Effector CD4-positive, alpha-beta T cell (primary cell): ENCODE data around the gene MAST4.

ENCODE experiments used
- DNase-seq: peaks from one replicate; pipeline ENCODE4 v3.0.0-alpha.2; 2020

Gene MAST4

DNA sequence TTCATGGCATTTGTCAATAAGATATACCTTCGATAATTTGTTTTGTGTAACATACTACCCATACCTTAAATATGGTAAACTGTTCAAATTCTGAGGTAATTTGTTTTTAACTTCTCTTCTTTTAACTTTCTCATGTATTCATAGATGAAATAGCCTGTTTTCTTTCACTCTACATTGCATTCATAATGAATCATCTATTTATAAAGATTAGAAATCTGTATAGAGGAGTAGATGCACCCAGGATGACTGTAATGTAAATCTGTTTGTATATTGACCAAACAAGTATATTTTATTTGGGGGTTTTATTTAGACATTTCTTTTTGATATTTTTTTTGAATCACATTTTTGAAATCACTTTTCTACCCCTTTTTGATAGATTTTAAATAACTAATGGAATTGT is 455.8 kb downstream of the MAST4 start:
- DNase-seq: no peak

DNA sequence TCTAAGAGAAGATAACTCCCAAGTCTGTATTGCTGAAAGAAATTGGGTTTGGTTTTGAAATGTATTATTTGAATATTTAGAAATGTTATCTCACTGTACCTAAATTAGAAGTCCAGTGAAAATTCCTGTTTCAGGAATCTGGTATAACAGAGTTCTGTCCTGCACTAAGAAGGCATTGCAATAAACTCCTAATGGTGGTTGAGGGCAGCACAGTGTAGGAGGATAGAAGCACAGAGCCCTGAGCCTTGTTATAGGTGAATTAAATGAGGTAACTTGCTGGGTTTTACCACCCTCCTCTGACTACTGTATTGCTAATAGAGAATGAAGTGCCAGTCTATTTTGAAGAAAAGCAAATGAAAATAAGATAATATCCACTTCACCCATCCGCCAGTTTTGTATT is 457.0 kb downstream of the MAST4 start:
- DNase-seq: no peak

DNA sequence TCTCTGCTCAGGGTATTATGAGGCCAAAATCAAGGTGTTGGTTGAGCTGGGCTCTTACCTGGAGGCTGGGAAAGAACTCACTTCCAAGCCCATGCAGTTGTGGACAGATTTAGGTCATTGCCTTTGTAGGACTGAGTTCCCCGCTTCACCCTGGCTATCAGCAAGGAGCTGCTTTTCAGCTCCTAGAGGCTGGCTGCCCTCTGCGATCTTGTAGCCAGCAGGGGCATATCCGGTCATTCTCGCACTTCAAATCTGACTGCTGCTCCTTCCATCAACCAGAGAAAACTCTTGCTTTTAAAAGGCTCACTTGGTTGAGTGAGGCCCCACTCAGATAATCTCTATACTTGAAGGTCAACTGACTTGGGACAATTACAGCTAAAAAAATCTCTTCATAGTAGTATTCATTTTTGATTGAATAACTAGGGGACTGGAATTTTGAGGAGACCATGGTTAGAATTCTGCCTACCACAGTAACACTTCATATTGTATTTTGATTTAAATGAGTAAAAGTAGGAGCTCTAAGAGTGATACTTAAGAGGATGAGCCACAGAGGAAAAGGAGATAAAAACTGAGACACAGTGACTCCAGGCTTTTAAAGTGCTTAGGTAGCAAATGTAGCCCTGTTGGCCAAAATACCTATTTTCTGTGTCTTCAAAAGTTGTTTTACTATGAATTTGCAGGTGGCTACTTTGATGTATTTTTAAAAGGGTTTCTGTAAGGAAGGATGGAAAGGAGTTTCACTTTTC is 463.0 kb downstream of the MAST4 start:
- no peak for DNase-seq

GRCh38 chr5:67059744-67060490 is 463.7 kb downstream of the MAST4 start:
- no peak for DNase-seq

DNA sequence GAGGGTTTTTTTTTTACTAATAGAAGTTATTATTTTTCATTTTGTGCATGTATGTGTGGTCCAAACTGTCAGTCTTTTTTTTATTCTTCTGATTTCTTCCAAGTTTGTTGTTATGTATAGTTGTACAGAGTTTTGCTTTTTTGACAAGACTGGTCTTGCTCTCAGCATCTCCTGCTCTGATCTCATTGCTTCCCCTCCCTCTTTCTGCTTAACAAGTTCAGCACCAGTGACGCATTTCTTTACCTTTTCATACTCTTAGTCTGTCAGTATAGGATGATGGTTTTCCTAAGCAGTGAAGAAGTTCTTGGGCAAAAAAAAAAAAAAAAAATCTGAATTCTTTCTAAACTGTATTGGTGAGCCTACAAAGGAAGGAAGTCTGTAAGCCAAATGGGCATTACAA is 465.3 kb downstream of the MAST4 start:
- no peak for DNase-seq

GRCh38 chr5:67063055-67063454 is 466.9 kb downstream of the MAST4 start:
- no peak for DNase-seq

DNA sequence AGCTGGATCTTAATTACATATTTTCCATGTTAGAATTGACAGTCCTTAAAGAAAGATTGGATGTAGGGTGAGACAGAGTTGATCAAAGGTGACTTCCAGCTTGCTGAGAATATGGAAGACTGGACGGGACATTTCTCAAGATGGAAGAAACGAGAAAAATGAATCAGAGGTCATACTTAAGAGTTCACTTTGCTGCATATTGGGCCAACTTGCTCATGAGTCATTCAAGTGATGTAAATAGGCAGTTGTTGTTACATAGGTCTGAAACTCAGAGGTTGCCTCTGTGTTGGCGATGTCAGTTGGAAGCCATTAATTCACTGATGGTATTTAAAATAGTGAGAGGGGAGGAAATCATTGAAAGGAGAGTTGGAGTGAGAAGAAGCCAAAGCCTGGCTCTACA is 467.6 kb downstream of the MAST4 start:
- DNase-seq: no peak

DNA sequence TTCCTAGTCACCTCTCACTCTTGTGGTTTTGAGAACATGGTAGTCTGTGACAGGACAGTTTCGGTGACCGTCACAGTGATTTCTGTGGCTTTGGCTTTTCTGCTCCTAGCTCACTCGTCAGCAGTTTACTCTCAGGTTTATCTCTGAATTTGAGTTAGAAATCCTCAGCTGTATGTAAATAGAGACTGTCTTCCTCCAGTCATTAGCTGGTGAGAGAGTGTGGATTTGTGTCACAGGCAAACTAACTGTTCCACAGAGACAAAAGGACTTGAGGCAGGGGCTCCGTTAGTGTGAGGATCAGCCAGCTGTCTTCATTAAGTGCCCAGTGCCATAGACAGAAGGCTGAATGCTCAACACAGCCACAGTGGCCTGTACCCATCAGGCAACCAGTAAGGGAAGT is 469.0 kb downstream of the MAST4 start:
- no peak for DNase-seq

DNA sequence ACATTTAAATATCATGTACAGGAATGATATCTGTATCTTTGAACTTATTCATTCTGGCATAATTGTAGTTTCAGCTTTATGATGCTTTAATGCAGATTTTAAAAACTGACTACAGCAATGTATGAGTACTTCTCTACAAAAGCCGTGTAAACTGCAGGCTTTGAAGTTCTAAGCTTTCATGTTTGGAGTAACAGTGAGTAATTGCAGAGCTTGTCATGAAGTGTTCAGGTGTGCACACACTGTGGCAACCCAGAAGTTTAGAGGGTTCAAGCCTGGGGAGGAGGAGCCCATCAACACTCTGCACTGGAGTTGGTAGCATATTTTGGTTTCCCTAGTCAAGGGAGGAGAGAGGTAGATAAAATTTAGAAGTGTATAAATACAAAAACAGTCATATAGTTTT is 469.5 kb downstream of the MAST4 start:
- DNase-seq: no peak

DNA sequence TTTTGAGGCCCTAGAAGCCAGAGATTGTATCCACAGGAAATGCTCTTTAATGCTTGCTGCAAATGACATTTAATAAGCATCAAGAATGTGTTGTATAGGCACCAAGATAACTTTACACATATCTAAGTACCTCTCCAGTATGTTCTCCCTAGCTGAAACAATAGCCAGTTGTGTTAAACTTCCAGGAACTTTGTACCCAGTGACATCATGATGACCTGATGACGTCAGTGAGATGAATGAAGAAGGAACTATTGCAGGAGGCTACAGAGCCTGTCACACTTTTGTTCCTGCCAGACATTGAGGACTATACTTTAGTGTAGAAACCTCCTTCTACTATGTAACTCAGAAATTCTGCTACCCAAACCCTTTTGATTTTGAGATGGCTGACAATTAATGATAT is 470.6 kb downstream of the MAST4 start:
- DNase-seq: no peak

DNA sequence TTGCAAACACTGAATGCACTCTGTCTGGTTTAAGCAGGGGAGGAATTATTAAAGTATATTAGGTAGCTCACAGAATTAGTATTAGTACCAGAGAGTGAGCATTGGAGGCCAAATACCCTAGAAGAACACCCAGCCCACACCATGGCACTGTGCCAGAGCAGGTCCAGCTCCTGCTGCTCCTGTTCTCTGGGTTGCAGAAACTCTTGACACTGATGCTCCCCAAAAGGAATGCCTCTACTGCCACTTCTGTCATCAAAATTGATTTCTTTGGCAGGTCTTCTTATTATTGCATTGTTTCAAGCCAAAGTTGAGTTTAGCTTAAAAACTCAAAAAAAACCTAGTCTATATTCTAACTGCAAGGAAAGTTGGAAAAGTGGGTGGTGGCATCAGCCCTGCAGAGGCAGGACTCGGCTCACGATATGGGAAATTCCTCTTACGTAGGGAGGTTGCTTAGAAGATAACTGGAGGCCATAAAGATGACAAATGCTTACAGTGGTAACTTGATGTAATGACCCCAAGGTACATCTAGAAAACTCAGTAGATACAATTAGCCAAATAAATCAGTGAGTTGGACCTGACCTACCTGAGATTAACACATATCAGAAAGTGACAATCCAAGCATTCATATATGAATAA is 477.0 kb downstream of the MAST4 start:
- no peak for DNase-seq

- no peak for DNase-seq
Measured at GRCh38 chr5:67077296-67077695, 481.1 kb downstream of the MAST4 start.

GRCh38 chr5:67081261-67081660 is 485.1 kb downstream of the MAST4 start:
- no peak for DNase-seq

GRCh38 chr5:67082941-67083340 is 486.7 kb downstream of the MAST4 start:
- no peak for DNase-seq

GRCh38 chr5:67085616-67086015 is 489.4 kb downstream of the MAST4 start:
- no peak for DNase-seq

GRCh38 chr5:67089200-67089725 is 493.1 kb downstream of the MAST4 start:
- DNase-seq: no peak

DNA sequence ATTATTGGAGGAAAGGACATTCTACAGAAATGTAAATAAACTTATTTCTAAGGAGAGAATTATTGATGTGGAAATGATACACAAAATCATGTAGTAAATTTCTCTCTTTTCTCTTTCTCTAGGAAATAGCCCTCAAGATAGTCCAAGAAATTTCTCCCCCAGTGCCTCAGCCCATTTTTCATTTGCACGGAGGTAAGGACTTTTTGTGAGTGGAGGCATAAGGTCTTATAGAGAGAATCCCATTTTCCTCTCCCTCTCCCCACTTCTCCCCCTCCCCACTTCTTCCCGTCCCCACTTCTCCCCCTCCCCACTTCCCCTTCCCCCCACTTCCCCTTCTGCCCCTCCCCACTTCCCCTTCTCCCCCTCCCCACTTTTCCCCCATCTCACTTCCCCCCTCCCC is 493.8 kb downstream of the MAST4 start:
- no peak for DNase-seq

- DNase-seq: no peak
Measured at GRCh38 chr5:67090593-67090992, 494.4 kb downstream of the MAST4 start.

DNA sequence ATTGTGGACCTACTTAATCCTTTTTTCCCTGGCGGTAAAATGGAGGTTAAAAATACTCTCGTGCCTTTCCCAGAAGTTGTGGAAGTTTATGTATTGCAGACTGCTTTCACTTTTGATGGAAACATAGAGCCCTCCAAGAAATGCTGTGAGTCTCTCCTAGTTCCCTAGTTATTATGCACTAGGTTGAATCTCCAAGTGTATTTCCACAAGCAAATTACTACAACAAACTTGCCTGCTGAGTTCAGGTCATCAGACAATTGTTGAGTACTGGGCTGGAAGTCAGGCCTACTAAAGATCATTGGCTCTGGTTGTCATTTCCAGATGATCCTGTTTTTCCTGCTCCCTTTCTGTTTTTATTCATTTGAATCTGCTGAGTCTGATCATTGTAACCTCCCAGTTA is 496.3 kb downstream of the MAST4 start:
- no peak for DNase-seq

DNA sequence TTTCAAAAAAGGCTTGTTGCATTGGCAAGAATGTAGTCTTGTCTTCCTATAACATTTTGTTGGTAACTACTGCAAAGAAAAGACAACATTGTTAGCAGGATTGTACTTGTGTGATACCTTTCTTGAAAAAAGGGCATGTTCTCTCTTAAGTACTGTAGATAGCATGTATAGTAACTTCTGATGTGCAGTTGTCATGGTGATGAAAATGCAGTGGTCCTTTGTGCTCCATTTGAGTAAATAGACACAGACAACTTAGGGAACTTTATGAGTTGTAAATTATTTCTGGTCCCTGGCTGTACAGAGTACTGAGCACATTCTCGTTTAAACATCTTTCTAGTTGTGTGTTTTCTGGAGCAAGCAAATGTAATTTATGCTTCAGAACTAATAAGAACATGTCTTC is 497.1 kb downstream of the MAST4 start:
- no peak for DNase-seq

DNA sequence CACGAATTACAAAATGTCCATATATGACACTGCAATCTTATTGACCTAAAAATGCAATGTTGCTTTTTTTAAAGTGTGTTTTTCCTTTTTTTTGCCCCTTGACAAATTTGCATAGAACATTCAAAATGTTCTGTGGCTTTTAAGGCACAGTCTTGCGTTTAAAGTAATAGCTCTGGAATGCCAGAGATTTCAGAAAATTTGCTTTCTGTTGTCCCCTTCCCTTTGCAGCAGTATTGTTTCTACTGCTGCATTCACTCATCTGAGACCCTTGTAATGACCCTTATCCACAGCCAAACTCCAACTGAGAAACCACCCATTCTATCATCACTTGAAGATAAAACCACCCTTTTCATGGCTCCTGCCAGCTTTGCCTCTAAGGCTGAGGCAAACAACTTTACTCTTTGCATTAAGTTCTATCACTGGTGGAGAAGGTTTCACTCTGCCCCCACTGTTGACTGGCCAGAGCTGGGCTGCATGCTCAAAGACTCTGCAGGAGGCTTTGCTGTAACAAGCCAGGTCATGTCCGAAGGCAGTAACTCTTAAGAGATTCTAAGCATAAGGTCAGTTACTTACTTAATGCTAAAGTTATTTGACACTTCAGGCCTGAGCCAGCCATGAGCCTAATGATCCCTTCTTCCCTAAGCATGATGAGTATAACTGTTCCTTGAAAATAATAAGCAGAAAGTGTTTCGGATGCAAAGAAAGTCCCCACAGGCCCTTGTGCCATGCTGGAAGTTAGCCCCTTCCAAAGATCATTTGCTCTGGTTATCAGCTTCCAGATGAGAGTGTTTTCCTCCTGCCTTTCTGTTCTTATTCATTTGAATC is 498.5 kb downstream of the MAST4 start:
- DNase-seq: no peak

DNA sequence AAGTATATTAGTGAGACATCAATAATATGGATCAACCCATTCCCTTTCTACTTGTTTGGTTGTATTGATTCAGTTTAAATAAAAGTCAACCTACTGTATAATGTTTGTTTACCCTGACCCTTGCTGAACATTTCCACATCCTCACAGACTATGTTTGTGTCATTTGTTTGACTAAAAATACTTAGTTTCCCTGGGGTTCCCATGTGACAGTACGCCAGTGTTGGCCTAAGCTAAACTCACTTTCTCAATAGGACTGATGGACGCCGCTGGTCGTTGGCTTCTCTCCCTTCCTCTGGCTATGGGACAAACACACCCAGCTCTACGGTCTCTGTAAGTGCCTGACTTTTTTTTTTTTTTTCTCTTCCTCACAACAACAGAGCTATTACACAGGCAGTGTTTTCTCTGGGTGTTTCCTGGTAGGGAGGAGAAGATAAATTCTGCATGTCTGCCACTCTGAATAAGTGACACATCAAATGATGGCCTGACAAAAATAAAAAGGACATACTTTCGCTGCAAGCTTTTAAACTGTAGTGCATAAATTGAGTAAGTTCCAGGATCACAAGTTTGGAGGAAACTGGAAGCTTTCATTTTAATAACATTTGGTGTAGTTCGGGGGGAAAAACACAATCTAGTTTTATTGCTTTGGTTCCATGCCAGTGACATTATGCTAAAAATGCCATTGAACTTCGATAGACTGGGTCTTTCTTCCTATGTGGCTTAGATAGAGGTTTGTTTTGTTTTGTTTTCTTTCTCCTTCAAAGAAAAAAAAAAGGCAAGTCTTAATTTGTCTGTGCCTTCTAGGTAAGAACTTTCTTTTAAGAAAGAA is 499.4 kb downstream of the MAST4 start:
- no peak for DNase-seq
